Ovary (tissue), 9 donors: ENCODE measurements around the gene TRPM3. TPM values are rescaled to one million over a fixed set of nuclear protein-coding genes. Genes with fewer than 3 reads are reported as not detected.

ENCODE experiments used
- DNase-seq, 5 donors: peaks; one replicate each; pipeline ENCODE4 v3.0.0-alpha.2; 2019 to 2020
- H3K27ac ChIP-seq, 2 donors: fragments of 200-600 bp; one replicate each; pipeline versions ENCODE4 v1.5.1 to v1.8.0; 2019 to 2022
- H3K27me3 ChIP-seq: fragments of 200-600 bp; one replicate; pipeline ENCODE4 v1.8.0; 2022
- H3K36me3 ChIP-seq: fragments of 200-600 bp; sonication (generic); one replicate; pipeline ENCODE4 v1.5.1; 2019
- H3K4me1 ChIP-seq: one replicate; pipeline ENCODE4 v1.8.1; 2013; ENCODE audit warnings: mild to moderate bottlenecking, moderate library complexity; ENCODE audit not compliant: insufficient read depth
- H3K4me3 ChIP-seq: fragments of 200-600 bp; sonication (generic); one replicate; pipeline ENCODE4 v1.5.1; 2017
- H3K9me3 ChIP-seq, 2 donors: fragments of 200-600 bp in 1 of 2; sonication (generic) in 1 of 2; one replicate each; pipeline versions ENCODE4 v1.5.1 to v1.8.1; 2013 to 2019; ENCODE audit warnings: mild to moderate bottlenecking in 1 of 2, moderate library complexity in 1 of 2
- CTCF ChIP-seq, 3 donors: fragments of 450-650 bp in 2 of 3; fragments of 200-600 bp in 1 of 3; IDR thresholded peaks; one replicate each; pipeline versions ENCODE4 v1.5.1 to v1.8.0; 2016 to 2022; ENCODE audit warnings: antibody characterized with exemption in 3 of 3, mild to moderate bottlenecking in 1 of 3
- EP300 ChIP-seq: sonication (generic); formaldehyde crosslinking; IDR thresholded peaks from one replicate; pipeline ENCODE4 v1.6.1; 2017; ENCODE audit warnings: antibody characterized with exemption
- POLR2A ChIP-seq: fragments of 450-650 bp; IDR thresholded peaks from one replicate; pipeline ENCODE4 v1.6.1; 2017; ENCODE audit warnings: antibody characterized with exemption, mild to moderate bottlenecking, moderate library complexity
- WGBS, 3 donors: extraction: QIAGEN DNeasy Blood & Tissue Kit in 1 of 3; methylation state at CpG; one replicate each; pipeline versions ENCODE4 v1.1.5 to v1.1.7; 2013 to 2017; 5-methylcytosine and 5-hydroxymethylcytosine counted together
- intact Hi-C, 4 donors: fragments of 100-400 bp; cut with DNase I; formaldehyde crosslinking; loops; one replicate each; pipeline versions ENCODE4 v1.11.0 to v1.15.1; 2022 to 2023
- polyA plus RNA-seq, 2 donors: library from polyadenylated mRNA; stranded (reverse); fragments of 200-250 nt in 1 of 2; fragments of 350-450 nt in 1 of 2; fragmentation: Illumina TruSeq in 1 of 2; extraction: RNeasy Lipid Tissue Mini Kit (QIAGEN cat#74804) in 1 of 2; gene quantifications; one replicate each; pipeline ENCODE4 v1.2.3, GENCODE V29; 2013 to 2014
- total RNA-seq, 7 donors: library from RNA; depleted of rRNA in 2 of 7; stranded (reverse); fragments of >200 nt in 2 of 7; fragmentation: NEBNext Ultra II Directional in 3 of 7; extraction: Animal tissue kit (Norgen Biotek cat#: 25700) in 3 of 7; gene quantifications; one replicate each; pipeline versions ENCODE4 v1.1.0 to v1.2.4, GENCODE V29; 2016 to 2023
- donor health status: DM: no; HTN: no; CAD: no; lungs with moderate emphysema.
- donor health status: DM: no; HTN: no; CAD: no.
- donor health status: Bipolar disorder and iron deficiency.
- donor health status: DM: yes; HTN: yes; CAD: no.
- donor health status: DM: no; HTN: no; CAD: no.
- donor health status: DM: yes; HTN: yes; CAD: no.

TRPM3 gene
- total and polyA plus RNA-seq, 9 donors: 0.80 to 18.5 (median 4.6) TPM

GRCh38 chr9:70949239-70949638 is 172.2 kb downstream of the TRPM3 start:
- Histone ChIP-seq H3K4me1 (no peaks in the 10 kb centered on the region), H3K36me3 (no peaks in the 10 kb centered on the region), H3K9me3 (no peaks in the 10 kb centered on the region), H3K27ac (no peak overlapping the region), H3K27me3 (no peaks in the 10 kb centered on the region), H3K4me3 (no peak overlapping the region)
- WGBS, 3 donors: 79 to 87% (median 79%) methylated on average over 4 of the region's 4 CpGs
- intact Hi-C loops: no loop called here
- TF ChIP-seq CTCF (IDR thresholded peaks at IDR 0.05) (no peak), EP300 (no peak), POLR2A (no peak)
- DNase-seq: no peak

GRCh38 chr9:70948744-70949143 is 172.7 kb downstream of the TRPM3 start:
- 53 to 68% (median 63%) methylated on average over 1 of the region's 1 CpG for WGBS, 3 donors
- H3K36me3 ChIP-seq: no peaks in the 10 kb centered on the region

GRCh38 chr9:70947511-70947910 is 173.9 kb downstream of the TRPM3 start:
- 12 to 14% (median 12%) methylated on average over 2 of the region's 2 CpGs for WGBS, 3 donors
- intact Hi-C loops: no loop called here

More at GRCh38 chr9:70948744-70949143, 172.7 kb downstream of the TRPM3 start:
- intact Hi-C loops: no loop called here
- H3K4me1 ChIP-seq: no peaks in the 10 kb centered on the region
- no peaks in the 10 kb centered on the region for H3K9me3 ChIP-seq
- no peak overlapping the region for H3K4me3 ChIP-seq
- no peak overlapping the region for H3K27ac ChIP-seq
- no peak for TF ChIP-seq POLR2A
- TF ChIP-seq CTCF (IDR thresholded peaks at IDR 0.05): no peak
- no peak for TF ChIP-seq EP300
- H3K27me3 ChIP-seq: no peaks in the 10 kb centered on the region
- no peak for DNase-seq

DNA sequence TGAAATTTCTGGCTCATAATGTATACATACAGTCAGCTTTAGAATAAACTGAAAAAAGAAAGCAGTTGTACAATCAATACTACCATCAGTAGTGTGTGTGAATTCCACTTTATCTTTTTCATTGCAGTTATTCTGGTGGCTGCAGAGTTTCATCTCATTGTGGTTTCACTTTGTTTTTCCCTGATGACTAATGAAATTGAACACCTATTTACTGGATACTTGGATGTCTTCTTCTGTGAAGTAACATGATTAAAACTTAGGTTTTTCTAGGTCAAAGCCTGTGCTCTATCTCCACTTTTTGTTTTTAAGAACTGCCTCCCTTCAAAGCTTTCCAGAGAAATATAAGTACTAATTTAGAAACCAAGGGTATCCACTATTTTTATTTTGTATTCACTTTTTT is 174.3 kb downstream of the TRPM3 start:
- DNase-seq: no peak
- H3K9me3 ChIP-seq: no peaks in the 10 kb centered on the region
- H3K36me3 ChIP-seq: no peaks in the 10 kb centered on the region
- H3K27ac ChIP-seq: no peak overlapping the region
- no peaks in the 10 kb centered on the region for H3K4me1 ChIP-seq
- H3K27me3 ChIP-seq: no peaks in the 10 kb centered on the region
- no peak for TF ChIP-seq POLR2A
- H3K4me3 ChIP-seq: no peak overlapping the region
- intact Hi-C loops: no loop called here

More at GRCh38 chr9:70947511-70947910, 173.9 kb downstream of the TRPM3 start:
- no peak for DNase-seq
- no peak overlapping the region for H3K4me3 ChIP-seq
- no peaks in the 10 kb centered on the region for H3K27me3 ChIP-seq
- H3K9me3 ChIP-seq: no peaks in the 10 kb centered on the region
- TF ChIP-seq POLR2A: no peak
- no peak for TF ChIP-seq EP300
- no peak for TF ChIP-seq CTCF (IDR thresholded peaks at IDR 0.05)
- no peak overlapping the region for H3K27ac ChIP-seq
- H3K36me3 ChIP-seq: no peaks in the 10 kb centered on the region
- no peaks in the 10 kb centered on the region for H3K4me1 ChIP-seq

GRCh38 chr9:70945301-70945700 is 176.1 kb downstream of the TRPM3 start:
- no peak overlapping the region for H3K27ac ChIP-seq
- H3K36me3 ChIP-seq: no peaks in the 10 kb centered on the region
- no peak for TF ChIP-seq CTCF (IDR thresholded peaks at IDR 0.05)
- no peak for TF ChIP-seq EP300
- TF ChIP-seq POLR2A: no peak
- H3K27me3 ChIP-seq: no peaks in the 10 kb centered on the region
- no peak overlapping the region for H3K4me3 ChIP-seq
- no peaks in the 10 kb centered on the region for H3K4me1 ChIP-seq
- H3K9me3 ChIP-seq: no peaks in the 10 kb centered on the region
- DNase-seq: no peak
- intact Hi-C loops: no loop called here
